Right lobe of liver (tissue), 4 donors: Measurements from ENCODE around the gene RGS7BP.

Experiments used
- CTCF ChIP-seq, 4 donors: fragments of 200-600 bp in 3 of 4; fragments of 450-650 bp in 1 of 4; IDR thresholded peaks; one replicate each; pipeline versions ENCODE4 v1.5.1 to v1.8.0; 2016 to 2022; ENCODE audit warnings: antibody characterized with exemption in 4 of 4, mild to moderate bottlenecking in 2 of 4
- POLR2A ChIP-seq: fragments of 450-650 bp; IDR thresholded peaks from one replicate; pipeline ENCODE4 v1.6.1; 2017; ENCODE audit warnings: antibody characterized with exemption, mild to moderate bottlenecking
- donor health status: DM: no; HTN: no; CAD: no.
- donor health status: DM: no; HTN: no; CAD: no.
- donor health status: DM: no; HTN: yes; CAD: no.

- no peak for TF ChIP-seq CTCF (IDR thresholded peaks at IDR 0.05)
- TF ChIP-seq POLR2A, result no peak
Observed at GRCh38 chr5:64654561-64654938, 148.7 kb downstream of the RGS7BP start.
